Neural cell (in vitro differentiated cells): ENCODE results near the gene SPON1.

Experiments used
- EP300 ChIP-seq: fragments of 450-650 bp; conservative IDR thresholded peaks from 2 replicates; pipeline ENCODE4 v1.6.1; 2014; ENCODE audit warnings: antibody characterized with exemption, mild to moderate bottlenecking, moderate library complexity; ENCODE audit not compliant: poor library complexity, severe bottlenecking
- EZH2 ChIP-seq: fragments of 200-600, 300-800 bp; shearing (Covaris generic), sonication (generic); IDR thresholded peaks from 2 replicates; pipeline ENCODE4 v1.6.1; 2014; ENCODE audit warnings: antibody characterized with exemption, low read length, borderline replicate concordance, mild to moderate bottlenecking; ENCODE audit not compliant: insufficient read depth, poor library complexity, severe bottlenecking
- MXI1 ChIP-seq: fragments of 450-650 bp; conservative IDR thresholded peaks from 2 replicates; pipeline ENCODE4 v1.6.1; 2014; ENCODE audit warnings: antibody characterized with exemption, mild to moderate bottlenecking; ENCODE audit not compliant: poor library complexity, severe bottlenecking
- RAD21 ChIP-seq: fragments of 450-650 bp; conservative IDR thresholded peaks from 2 replicates; pipeline ENCODE4 v1.6.1; 2014; ENCODE audit warnings: antibody characterized with exemption, mild to moderate bottlenecking, moderate library complexity
- SMC3 ChIP-seq: fragments of 450-650 bp; conservative IDR thresholded peaks from 2 replicates; pipeline ENCODE4 v1.6.1; 2014; ENCODE audit warnings: antibody characterized with exemption, mild to moderate bottlenecking, moderate library complexity; ENCODE audit not compliant: poor library complexity
- TAF1 ChIP-seq: IDR thresholded peaks from 2 replicates; pipeline ENCODE4 v1.6.1; 2012; ENCODE audit warnings: low read depth
- TF ChIP-seq, protein P1 (sequence below): fragments of 450-650 bp; IDR thresholded peaks from 2 replicates; pipeline ENCODE4 v1.5.1; 2014; ENCODE audit warnings: antibody characterized with exemption, mild to moderate bottlenecking, moderate library complexity; ENCODE audit not compliant: poor library complexity, severe bottlenecking
- TF ChIP-seq, protein P2 (sequence below): IDR thresholded peaks from 2 replicates; pipeline ENCODE4 v1.6.1; 2012; ENCODE audit warnings: borderline replicate concordance

GRCh38 chr11:14065681-14066080 lies 103.2 kb downstream of the SPON1 start:
- TF ChIP-seq, protein P1, sequence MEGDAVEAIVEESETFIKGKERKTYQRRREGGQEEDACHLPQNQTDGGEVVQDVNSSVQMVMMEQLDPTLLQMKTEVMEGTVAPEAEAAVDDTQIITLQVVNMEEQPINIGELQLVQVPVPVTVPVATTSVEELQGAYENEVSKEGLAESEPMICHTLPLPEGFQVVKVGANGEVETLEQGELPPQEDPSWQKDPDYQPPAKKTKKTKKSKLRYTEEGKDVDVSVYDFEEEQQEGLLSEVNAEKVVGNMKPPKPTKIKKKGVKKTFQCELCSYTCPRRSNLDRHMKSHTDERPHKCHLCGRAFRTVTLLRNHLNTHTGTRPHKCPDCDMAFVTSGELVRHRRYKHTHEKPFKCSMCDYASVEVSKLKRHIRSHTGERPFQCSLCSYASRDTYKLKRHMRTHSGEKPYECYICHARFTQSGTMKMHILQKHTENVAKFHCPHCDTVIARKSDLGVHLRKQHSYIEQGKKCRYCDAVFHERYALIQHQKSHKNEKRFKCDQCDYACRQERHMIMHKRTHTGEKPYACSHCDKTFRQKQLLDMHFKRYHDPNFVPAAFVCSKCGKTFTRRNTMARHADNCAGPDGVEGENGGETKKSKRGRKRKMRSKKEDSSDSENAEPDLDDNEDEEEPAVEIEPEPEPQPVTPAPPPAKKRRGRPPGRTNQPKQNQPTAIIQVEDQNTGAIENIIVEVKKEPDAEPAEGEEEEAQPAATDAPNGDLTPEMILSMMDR: no peak
- TF ChIP-seq EZH2 (no peak), RAD21 (no peak), MXI1 (no peak), EP300 (no peak), SMC3 (no peak), TAF1 (no peak)
- TF ChIP-seq, protein P2, sequence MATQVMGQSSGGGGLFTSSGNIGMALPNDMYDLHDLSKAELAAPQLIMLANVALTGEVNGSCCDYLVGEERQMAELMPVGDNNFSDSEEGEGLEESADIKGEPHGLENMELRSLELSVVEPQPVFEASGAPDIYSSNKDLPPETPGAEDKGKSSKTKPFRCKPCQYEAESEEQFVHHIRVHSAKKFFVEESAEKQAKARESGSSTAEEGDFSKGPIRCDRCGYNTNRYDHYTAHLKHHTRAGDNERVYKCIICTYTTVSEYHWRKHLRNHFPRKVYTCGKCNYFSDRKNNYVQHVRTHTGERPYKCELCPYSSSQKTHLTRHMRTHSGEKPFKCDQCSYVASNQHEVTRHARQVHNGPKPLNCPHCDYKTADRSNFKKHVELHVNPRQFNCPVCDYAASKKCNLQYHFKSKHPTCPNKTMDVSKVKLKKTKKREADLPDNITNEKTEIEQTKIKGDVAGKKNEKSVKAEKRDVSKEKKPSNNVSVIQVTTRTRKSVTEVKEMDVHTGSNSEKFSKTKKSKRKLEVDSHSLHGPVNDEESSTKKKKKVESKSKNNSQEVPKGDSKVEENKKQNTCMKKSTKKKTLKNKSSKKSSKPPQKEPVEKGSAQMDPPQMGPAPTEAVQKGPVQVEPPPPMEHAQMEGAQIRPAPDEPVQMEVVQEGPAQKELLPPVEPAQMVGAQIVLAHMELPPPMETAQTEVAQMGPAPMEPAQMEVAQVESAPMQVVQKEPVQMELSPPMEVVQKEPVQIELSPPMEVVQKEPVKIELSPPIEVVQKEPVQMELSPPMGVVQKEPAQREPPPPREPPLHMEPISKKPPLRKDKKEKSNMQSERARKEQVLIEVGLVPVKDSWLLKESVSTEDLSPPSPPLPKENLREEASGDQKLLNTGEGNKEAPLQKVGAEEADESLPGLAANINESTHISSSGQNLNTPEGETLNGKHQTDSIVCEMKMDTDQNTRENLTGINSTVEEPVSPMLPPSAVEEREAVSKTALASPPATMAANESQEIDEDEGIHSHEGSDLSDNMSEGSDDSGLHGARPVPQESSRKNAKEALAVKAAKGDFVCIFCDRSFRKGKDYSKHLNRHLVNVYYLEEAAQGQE: no peak
